GM21717 (cell line): ENCODE data around the gene ECE1.

Experiments
- ATAC-seq: cut with Tn5 transposase; IDR thresholded peaks from one replicate; pipeline ENCODE4 v1.9.1; 2021; ENCODE audit warnings: mild to moderate bottlenecking, moderate library complexity; ENCODE audit not compliant: unreplicated experiment

The ECE1 gene

GRCh38 chr1:21308847-21309652 lies 18.8 kb upstream of the ECE1 start:
- ATAC-seq: no peak

GRCh38 chr1:21308330-21308729 lies 18.1 kb upstream of the ECE1 start:
- ATAC-seq: no peak

- no peak for ATAC-seq
These were observed 17.5 kb upstream of the ECE1 start for GRCh38 chr1:21307663-21308305.

DNA sequence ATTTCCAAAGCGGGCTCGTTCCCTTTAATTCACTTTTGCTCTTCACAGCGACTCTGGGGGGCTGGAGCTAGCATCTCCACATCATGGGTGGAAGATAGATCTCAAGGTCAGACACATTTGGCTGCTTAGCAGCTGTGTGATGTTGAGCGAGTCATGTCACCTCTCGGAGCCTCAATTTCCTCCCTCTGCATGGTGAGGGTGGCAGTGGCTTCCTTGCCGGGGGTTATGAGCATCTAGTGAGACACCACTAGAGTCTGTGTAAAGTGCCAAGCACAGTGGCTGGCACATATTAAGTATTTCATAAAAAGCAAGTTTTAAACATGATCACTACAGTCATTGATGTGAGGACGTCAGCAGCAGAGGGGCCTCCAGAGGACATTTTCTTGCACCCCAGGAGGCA lies 16.9 kb upstream of the ECE1 start:
- no peak for ATAC-seq

DNA sequence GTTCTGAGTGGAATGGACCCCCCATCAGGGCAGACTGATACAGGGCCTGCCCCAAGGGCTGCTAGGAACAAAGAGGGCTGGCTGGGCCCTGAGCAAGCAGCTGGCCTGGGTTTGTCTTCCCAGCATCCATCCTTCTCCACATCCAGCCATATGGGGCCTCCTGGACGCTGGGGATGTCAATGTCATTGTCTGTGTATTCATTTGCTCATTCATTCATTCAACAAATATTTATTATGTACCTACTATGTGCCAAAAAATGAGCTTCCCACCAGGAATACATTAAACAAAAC lies 15.6 kb upstream of the ECE1 start:
- no peak for ATAC-seq

DNA sequence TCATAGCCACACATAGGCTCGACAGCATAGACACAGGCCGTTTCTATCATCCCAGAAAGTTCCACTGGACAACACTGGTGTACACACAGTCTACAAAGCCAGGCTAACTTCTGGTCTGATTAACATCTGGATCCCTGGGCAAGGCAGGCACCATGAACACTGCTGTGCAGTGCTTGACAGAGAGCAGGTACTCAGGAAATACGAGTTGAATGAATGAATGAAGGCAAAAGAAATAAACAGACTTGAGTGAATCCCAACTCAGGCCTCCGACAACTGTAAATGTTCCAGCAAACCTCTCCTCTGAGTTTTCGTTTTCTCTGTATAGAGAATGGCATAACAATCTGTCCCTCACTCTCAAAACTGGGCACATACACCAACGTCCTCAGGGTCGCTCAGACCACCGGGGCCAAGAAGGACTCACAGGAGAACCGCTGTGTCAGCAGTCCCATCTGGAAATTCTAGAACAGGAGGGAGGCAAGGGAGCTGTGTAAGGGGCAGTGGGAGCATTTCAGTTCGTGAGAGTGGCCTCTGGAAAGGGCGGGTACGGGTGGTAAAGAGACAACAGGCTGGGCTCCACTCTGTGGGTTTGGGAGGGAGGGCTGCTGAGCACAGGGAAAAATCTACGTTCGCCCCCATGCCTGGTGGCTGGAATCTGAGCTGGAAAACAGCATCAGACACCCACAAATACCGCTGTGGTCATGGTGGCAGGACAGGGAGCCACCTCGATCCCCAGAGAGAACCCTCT lies 15.1 kb upstream of the ECE1 start:
- ATAC-seq: no peak

DNA sequence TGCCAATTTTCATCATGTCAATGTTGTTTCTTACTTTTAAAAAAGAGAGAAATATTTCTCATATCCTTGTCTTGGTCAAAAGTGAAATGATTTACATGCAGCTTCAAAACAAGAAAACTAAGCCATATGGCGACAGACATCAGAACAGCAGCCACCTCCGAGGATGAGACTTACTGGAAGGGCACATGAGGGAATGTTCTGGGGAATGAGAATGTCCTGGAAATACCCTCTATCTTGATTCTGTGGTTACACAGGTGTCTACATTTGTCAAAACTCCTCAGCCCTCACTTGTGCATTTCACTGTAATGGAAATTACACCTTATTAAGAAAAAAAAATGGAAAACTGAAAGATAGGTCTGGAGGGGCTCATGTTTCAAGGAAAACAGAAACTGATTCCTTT lies 14.2 kb upstream of the ECE1 start:
- no peak for ATAC-seq

- ATAC-seq: no peak
These were observed 12.8 kb upstream of the ECE1 start for GRCh38 chr1:21302747-21303715.

DNA sequence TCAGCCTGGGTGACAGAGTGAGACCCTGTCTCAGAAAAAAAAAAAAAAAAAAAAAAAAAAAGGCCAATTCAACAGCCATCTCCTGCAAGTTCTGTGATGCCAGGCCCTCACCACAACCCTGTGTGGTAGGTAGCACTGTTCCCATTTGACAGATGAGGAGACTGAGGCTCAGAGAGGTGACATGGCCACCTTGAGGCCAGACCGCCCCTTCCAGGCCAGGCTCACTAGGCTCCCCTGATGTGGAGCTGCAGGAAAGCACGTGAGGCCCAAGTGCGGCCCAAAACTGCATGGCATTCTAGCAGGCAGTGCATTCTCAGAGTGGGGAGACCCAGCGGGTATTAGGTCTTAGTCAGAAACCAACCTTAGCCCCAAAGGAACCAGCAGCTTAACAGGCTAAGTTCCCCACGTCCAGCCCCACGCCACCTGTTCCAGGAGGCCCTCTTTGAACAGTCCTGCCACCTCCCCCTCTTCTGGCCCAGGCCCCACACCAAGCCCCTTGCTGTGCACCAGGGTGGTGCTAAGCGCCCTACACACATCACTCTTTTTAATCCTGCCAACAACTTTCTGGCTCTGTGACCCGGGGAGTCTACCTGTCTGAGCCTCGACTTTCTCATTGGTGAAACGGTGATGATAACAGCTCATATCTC lies 11.7 kb upstream of the ECE1 start:
- ATAC-seq: no peak

- ATAC-seq: no peak
These were observed 10.5 kb upstream of the ECE1 start for GRCh38 chr1:21300774-21301173.

DNA sequence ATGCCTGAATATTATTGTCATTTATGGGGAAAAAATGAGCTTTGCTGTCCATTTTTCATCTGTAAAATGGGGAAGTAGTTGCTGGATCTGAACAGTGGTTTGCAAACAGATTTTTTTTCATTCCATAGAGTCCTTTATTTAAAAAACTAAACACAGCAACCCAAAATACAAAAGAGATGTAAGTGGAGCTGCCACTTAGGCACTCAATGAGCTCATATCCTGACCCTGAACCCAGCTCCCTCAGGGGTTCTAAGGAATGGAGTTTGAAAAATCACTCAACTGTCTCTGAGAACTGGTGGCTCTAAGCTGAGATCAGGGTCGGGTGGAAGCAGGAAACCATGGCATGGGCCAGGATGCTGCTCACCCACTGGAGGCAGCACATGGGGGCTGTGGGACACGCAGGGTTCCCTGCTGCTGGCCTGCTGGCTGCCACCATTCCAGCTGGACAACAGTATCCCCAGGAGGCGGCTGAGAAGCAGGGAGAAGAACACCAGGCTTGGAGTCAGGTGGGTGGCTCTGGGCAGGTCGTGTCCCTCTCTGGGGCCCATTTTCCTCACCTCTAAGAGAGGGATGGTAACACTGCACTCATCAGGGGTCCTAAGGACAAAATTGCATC lies 9.6 kb upstream of the ECE1 start:
- ATAC-seq: no peak

- no peak for ATAC-seq
These were observed 8.7 kb upstream of the ECE1 start for GRCh38 chr1:21298981-21299391.

DNA sequence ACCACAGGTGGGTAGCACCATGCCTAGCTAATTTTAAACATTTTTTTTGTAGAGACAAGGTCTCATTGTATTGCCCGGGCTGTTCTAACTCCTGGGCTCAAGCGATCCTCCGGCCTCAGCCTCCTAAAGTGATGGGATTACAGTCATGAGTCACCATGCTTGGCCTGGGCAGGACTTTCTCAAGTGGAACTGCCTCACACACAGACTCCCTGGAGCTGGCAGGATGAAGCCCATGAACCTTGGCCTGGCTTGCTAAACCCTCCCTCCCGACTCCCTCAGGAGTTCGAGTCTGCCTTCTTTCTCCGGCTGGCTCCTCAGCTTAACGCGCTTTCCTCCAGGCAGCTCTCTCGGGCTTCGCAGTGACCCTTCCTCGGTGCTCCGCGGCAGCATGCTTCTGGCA lies 7.7 kb upstream of the ECE1 start:
- ATAC-seq: no peak

DNA sequence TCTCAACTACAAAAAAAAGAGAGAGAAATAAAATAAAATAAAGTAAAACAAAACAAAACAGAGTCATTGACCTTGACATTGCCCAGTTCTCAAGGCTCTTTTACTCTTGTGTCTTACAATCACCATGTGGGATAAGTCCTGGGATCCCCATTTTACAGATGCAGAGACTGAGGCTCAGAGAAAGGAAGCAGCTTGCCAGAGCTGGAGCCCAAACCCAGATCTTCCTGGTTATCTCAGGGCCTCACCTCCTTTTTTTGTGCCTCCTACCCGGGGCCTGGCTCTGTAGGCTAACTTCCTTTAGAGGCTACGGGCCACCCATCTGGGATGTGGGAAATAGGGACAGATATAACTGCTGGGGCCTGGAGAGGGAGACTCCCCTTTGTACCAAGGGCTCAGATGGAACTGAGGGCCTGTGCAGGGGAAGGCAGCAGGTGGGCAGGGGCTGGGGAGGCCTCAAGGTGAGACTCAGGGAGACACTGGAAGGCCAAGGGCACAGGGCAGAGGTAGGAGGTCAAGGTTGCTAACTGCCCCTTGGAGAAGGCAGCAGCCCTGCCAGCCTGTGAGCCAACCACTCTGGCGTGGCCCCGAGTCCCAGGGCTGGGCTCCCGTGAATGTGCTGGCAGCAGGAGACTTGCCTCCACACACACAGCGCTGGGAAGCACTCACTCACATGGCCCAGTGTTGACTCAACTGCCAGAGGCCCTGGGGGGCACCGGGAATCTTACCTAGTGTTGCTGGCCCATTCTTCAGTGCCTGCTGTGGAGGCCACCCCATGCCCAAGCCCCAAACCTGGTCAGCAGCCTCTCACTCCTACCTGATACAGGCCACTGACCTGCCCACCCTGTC lies 6.5 kb upstream of the ECE1 start:
- no peak for ATAC-seq

DNA sequence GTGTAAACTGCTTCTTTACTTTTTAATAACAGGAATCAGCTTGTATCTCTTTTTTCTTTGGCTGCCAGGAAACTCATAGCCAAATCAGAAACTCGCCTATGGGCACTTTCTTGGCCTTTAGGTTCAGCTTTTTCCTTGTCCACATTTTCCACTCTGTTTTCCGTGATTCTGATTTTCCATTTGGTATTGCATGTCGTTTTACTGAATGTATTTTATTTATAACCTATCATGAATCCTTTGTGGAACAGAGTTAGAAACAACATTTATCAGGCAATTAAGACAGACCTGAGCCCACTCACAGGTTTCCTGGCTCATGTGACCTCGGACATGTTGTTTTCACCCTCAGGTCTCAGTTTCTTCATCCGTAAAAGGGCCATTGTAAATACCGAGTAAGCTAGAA lies 5.3 kb upstream of the ECE1 start:
- ATAC-seq: no peak

- peak; percentile 3 for ATAC-seq
These were observed 4.7 kb upstream of the ECE1 start for GRCh38 chr1:21295002-21295401.

DNA sequence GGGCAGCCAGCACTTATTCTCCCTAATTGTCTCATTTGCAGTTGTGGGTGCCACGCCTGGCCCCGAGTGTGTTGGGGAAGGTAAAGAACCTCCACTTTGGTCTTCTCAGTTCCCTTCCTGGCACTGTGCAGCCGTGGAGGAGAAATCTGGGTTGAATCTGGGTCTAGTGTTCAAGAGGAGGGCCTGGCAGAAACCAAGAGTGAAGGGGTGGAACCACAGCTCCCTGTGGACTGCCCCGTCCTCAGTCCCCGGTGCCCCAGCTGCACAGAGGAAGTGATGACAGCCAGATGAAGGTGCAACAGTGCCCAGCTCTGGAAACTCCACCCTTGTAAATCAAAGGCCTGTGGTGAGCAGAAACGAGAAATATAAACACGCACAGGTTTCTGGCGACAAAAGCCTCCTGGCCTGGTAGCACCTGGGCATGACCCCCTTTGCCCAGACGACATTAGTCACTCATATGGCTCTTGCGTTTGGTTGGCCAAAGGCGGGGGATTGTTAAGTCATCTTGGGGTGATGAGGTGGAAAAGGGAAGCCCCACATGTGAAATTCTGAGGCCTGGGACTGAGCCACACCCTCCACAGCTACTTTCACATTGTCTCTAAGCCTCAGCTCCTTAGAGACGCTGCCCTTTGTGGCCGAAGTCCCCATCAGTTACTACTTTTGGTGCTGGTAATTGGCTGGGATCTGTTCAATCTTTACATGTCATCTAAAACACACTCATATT lies 4.2 kb upstream of the ECE1 start:
- ATAC-seq: peak; percentile 55

- peak; percentile 36 for ATAC-seq
These were observed 3.4 kb upstream of the ECE1 start for GRCh38 chr1:21293537-21294265.
